ENCODE data around the gene CBLN3. TPM values are rescaled to one million over a fixed set of nuclear protein-coding genes. Genes with fewer than 3 reads are reported as not detected.

Gene CBLN3
- total RNA-seq, 2 experiments from 2014 or later, result 2.9 TPM

DNA sequence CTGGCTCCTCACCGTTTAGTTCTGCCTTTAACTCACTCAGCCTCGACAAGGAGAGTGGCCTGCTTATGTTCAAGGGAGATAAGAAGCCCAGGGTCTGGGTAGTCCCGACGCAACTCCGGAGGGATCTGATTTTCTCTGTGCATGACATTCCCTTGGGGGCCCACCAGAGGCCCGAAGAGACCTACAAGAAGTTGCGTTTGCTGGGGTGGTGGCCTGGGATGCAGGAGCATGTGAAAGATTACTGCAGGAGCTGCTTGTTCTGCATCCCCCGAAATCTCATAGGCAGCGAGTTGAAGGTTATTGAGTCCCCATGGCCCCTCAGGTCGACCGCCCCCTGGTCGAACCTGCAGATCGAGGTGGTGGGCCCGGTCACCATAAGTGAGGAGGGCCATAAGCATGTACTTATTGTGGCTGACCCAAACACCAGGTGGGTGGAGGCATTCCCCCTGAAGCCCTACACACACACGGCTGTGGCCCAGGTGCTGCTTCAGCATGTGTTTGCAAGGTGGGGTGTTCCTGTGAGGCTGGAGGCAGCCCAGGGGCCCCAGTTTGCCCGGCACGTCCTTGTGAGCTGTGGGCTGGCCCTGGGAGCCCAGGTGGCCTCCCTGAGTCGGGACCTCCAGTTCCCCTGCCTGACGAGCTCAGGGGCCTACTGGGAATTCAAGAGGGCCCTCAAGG is 13.1 kb downstream of the CBLN3 start:
- TF ChIP-seq, protein P1, sequence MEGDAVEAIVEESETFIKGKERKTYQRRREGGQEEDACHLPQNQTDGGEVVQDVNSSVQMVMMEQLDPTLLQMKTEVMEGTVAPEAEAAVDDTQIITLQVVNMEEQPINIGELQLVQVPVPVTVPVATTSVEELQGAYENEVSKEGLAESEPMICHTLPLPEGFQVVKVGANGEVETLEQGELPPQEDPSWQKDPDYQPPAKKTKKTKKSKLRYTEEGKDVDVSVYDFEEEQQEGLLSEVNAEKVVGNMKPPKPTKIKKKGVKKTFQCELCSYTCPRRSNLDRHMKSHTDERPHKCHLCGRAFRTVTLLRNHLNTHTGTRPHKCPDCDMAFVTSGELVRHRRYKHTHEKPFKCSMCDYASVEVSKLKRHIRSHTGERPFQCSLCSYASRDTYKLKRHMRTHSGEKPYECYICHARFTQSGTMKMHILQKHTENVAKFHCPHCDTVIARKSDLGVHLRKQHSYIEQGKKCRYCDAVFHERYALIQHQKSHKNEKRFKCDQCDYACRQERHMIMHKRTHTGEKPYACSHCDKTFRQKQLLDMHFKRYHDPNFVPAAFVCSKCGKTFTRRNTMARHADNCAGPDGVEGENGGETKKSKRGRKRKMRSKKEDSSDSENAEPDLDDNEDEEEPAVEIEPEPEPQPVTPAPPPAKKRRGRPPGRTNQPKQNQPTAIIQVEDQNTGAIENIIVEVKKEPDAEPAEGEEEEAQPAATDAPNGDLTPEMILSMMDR (IDR thresholded peaks at IDR 0.05), result no peak
- H3K9me3 Mint-ChIP-seq, result no peaks in the 10 kb centered on the region
- DNase-seq (no peak), ATAC-seq (no peak)
- ChIA-PET CTCF (interaction anchor here (1.7 to 7.0 kb wide), 2 partner anchors 21 to 83 kb away, joined by 6 to 33 read pairs; no protein-coding TSS in a partner anchor), POLR2A (interaction anchor here (0.8 kb wide), 1 partner anchor 15 kb away, joined by 3 read pairs; no protein-coding TSS in a partner anchor)
- H3K36me3 Mint-ChIP-seq (ENCODE audit: low read depth), result no peaks in the 10 kb centered on the region
- H3K27me3 Mint-ChIP-seq, result peaks cover 2% of the 10 kb centered on the region
- no peaks in the 10 kb centered on the region for H3K4me1 Mint-ChIP-seq (ENCODE audit: low read depth)
- no peak overlapping the region for H3K27ac Mint-ChIP-seq
- intact Hi-C loops (cut with micrococcal nuclease), result no loop called here
- H3K4me3 Mint-ChIP-seq, result no peak overlapping the region

DNA sequence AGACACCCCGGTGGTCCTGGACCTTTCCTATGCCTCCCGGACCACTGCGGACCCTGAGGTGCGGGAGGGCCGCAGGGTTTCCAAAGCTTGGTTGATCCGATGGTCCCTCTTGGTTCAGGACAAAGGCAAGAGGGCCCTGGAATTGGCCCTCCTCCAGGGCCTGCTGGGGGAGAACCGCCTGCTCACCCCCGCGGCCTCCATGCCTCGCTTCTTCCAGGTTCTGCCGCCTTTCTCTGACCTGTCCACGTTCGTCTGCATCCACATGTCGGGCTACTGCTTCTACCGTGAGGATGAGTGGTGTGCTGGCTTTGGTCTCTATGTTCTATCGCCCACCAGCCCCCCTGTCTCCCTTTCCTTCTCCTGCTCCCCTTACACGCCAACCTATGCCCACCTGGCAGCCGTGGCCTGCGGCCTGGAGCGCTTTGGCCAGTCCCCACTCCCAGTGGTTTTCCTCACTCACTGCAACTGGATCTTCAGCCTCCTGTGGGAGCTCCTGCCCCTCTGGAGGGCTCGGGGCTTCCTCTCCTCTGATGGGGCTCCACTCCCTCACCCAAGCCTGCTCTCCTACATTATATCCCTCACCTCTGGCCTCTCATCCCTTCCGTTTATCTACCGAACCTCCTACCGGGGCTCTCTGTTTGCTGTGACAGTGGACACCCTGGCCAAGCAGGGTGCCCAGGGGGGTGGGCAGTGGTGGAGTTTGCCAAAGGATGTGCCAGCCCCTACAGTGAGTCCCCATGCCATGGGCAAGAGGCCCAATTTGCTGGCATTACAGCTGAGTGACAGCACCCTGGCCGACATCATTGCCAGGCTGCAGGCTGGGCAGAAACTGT is 13.8 kb downstream of the CBLN3 start:
- Mint-ChIP-seq H3K36me3 (ENCODE audit: low read depth) (no peaks in the 10 kb centered on the region), H3K4me1 (ENCODE audit: low read depth) (no peaks in the 10 kb centered on the region), H3K4me3 (no peak overlapping the region), H3K27ac (no peak overlapping the region), H3K27me3 (peaks cover 2% of the 10 kb centered on the region), H3K9me3 (no peaks in the 10 kb centered on the region)
- CTCF ChIA-PET, result interaction anchor here (7.0 kb wide), 1 partner anchor 82 kb away, joined by 33 read pairs; no protein-coding TSS in a partner anchor
- POLR2A ChIA-PET, result no interaction called here
- DNase-seq (no peak), ATAC-seq (no peak)
- TF ChIP-seq, protein P1 (IDR thresholded peaks at IDR 0.05), result no peak
- intact Hi-C loops (cut with micrococcal nuclease), result no loop called here

DNA sequence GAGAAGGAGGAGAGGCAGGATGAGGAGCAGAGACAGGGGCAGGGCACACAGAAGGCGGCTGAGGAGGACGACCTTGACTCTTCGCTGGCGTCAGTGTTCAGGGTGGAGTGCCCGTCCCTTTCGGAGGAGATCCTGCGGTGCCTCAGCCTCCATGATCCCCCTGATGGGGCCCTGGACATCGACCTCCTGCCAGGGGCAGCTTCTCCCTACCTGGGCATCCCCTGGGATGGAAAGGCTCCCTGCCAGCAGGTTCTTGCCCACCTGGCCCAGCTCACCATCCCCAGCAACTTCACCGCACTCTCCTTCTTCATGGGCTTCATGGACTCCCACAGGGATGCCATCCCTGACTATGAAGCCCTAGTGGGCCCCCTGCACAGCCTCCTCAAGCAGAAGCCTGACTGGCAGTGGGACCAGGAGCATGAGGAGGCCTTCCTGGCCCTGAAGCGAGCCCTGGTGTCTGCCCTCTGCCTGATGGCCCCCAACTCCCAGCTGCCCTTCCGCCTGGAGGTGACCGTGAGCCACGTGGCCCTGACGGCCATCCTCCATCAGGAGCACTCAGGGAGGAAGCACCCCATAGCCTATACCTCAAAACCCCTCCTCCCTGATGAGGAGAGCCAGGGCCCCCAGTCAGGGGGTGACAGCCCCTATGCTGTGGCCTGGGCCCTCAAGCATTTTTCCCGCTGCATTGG is 14.6 kb downstream of the CBLN3 start:
- H3K27me3 Mint-ChIP-seq, result peaks cover 2% of the 10 kb centered on the region
- no peak overlapping the region for H3K27ac Mint-ChIP-seq
- H3K4me3 Mint-ChIP-seq, result no peak overlapping the region
- CTCF ChIA-PET, result interaction anchor here (1.5 to 7.0 kb wide), 3 partner anchors 10 to 81 kb away, joined by 3 to 33 read pairs (median 13); no protein-coding TSS in a partner anchor
- intact Hi-C loops (cut with micrococcal nuclease), result no loop called here
- no peaks in the 10 kb centered on the region for H3K4me1 Mint-ChIP-seq (ENCODE audit: low read depth)
- no peak for ATAC-seq
- TF ChIP-seq, protein P1 (IDR thresholded peaks at IDR 0.05), result no peak
- no peak for DNase-seq
- POLR2A ChIA-PET, result interaction anchor here (1.0 kb wide), 1 partner anchor 14 kb away, joined by 4 read pairs; no protein-coding TSS in a partner anchor
- no peaks in the 10 kb centered on the region for H3K36me3 Mint-ChIP-seq (ENCODE audit: low read depth)
- no peaks in the 10 kb centered on the region for H3K9me3 Mint-ChIP-seq

DNA sequence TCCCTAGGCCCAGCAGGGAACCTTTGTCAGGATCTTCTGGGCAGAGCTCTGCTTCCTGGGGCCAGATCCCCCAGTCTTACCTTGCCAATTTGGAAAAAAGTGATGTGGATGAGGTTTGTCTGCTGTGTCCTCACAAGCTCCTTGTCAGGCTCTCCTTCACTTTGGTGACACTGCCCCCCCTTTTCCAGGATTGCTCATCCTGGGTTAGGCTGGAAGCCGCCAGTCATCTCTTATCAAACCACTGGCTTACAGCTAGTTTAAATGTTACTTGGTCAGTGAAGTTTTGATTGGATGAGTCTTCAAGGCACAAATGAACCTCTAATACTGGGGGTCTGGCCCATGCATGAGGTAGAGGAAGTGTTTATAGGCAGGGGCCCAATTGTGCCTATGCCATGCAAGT is 15.4 kb downstream of the CBLN3 start:
- no peak for ATAC-seq
- intact Hi-C loops (cut with micrococcal nuclease), result no loop called here
- ChIA-PET POLR2A (interaction anchor here (1.0 kb wide), 1 partner anchor 13 kb away, joined by 4 read pairs; no protein-coding TSS in a partner anchor), CTCF (interaction anchor here (1.2 to 7.0 kb wide), 5 partner anchors 11 to 80 kb away, joined by 3 to 33 read pairs (median 13); partner anchors contain the start of genes CBLN3 and KHNYN)
- TF ChIP-seq, protein P1 (IDR thresholded peaks at IDR 0.05), result no peak
- no peak overlapping the region for H3K27ac Mint-ChIP-seq
- DNase-seq, result no peak
- H3K9me3 Mint-ChIP-seq, result no peaks in the 10 kb centered on the region
- H3K27me3 Mint-ChIP-seq, result peaks cover 2% of the 10 kb centered on the region
- H3K4me1 Mint-ChIP-seq (ENCODE audit: low read depth), result no peaks in the 10 kb centered on the region
- H3K4me3 Mint-ChIP-seq, result no peak overlapping the region
- no peaks in the 10 kb centered on the region for H3K36me3 Mint-ChIP-seq (ENCODE audit: low read depth)
